ENCODE results near the gene GPR157.

DNA sequence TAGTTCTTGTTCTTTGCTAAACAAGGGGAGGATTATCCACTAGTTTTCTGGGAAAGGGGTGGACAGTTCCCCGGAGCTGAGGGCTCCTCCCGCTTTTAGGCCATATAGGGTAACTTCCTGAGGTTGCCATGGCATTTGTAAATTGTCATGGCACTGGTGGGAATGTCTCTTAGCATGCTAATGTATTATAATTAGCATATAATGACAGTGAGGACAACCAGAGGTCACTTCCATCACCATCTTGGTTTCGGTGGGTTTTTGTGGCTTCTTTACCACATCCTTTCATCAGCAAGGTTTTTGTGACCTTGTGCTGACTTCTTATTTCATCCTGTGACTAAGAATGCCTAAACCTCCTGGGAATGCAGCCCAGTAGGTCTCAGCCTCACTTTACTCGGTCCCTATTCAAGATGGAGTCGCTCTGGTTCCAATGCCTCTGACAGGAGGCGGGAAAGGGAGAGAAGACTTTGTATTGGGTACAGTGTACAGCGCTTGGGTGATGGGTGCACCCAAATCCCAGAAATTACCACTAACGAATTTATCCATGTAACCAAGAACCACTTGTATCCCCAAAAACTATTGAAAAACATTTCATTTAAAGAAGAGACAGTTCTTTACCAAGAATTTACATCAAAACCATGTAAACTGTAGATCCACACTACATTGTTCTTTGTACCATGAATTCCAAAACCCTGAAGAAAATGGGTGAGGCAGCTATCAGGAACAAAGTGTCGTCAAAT is 50.7 kb downstream of the GPR157 start:
- TF ChIP-seq POLR2AphosphoS5 (IDR thresholded peaks at IDR 0.05; ENCODE audit: insufficient read depth in 1 of 2, low read depth in 1 of 2) (no peak), POLR2A (IDR thresholded peaks at IDR 0.05) (no peak)
- TF ChIP-seq, protein P1, sequence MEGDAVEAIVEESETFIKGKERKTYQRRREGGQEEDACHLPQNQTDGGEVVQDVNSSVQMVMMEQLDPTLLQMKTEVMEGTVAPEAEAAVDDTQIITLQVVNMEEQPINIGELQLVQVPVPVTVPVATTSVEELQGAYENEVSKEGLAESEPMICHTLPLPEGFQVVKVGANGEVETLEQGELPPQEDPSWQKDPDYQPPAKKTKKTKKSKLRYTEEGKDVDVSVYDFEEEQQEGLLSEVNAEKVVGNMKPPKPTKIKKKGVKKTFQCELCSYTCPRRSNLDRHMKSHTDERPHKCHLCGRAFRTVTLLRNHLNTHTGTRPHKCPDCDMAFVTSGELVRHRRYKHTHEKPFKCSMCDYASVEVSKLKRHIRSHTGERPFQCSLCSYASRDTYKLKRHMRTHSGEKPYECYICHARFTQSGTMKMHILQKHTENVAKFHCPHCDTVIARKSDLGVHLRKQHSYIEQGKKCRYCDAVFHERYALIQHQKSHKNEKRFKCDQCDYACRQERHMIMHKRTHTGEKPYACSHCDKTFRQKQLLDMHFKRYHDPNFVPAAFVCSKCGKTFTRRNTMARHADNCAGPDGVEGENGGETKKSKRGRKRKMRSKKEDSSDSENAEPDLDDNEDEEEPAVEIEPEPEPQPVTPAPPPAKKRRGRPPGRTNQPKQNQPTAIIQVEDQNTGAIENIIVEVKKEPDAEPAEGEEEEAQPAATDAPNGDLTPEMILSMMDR (IDR thresholded peaks at IDR 0.05), result no peak

Data from vagina (tissue), 2 donors.